GM12872 (cell line): Measurements from ENCODE around the gene TRIM36.

ENCODE experiments used
- TF ChIP-seq, protein P1 (sequence below): IDR thresholded peaks from 3 replicates; pipeline ENCODE4 v1.5.1; 2011; ENCODE audit warnings: low read depth, mild to moderate bottlenecking, low read length, moderate library complexity; ENCODE audit not compliant: insufficient read depth

Gene TRIM36, protein sequence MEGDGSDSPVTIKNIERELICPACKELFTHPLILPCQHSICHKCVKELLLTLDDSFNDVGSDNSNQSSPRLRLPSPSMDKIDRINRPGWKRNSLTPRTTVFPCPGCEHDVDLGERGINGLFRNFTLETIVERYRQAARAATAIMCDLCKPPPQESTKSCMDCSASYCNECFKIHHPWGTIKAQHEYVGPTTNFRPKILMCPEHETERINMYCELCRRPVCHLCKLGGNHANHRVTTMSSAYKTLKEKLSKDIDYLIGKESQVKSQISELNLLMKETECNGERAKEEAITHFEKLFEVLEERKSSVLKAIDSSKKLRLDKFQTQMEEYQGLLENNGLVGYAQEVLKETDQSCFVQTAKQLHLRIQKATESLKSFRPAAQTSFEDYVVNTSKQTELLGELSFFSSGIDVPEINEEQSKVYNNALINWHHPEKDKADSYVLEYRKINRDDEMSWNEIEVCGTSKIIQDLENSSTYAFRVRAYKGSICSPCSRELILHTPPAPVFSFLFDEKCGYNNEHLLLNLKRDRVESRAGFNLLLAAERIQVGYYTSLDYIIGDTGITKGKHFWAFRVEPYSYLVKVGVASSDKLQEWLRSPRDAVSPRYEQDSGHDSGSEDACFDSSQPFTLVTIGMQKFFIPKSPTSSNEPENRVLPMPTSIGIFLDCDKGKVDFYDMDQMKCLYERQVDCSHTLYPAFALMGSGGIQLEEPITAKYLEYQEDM

DNA sequence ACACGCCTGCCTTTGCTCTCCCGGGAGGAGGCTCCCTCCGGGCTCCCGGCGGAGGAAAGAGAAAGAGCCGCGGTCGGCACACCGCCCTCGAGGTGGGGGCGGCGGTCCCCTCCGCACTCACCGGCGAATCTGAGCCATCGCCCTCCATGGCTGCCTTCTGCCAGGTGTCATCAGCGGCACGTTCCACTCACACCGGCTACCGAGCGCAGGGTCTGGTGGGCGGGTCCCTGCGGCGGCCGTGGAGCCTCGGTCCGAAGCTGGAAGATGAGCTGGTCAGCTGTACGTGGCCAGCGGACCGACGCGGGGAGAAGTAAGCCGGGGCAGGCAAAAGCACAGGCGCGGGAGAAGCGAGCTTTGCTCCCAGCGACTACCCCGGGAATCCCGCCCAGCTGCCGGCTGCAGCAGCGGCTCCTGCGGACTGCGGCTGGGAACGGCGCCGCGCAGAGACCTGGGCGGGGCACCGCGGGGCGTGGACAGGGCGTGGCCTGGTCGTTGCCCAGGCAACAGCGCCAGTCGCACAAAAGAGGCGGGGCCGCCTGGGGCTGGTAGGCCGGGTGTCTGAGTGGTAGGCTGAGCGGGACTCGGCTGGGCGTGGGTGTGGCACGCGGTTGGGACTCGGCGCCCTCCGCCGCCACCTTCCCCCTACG lies at the start of gene TRIM36:
Gene TRIM36 (minus strand): TSS at position 422 of the 647 bp plus-strand sequence. CDS start 274 bp downstream, at position 148.
- TF ChIP-seq, protein P1, sequence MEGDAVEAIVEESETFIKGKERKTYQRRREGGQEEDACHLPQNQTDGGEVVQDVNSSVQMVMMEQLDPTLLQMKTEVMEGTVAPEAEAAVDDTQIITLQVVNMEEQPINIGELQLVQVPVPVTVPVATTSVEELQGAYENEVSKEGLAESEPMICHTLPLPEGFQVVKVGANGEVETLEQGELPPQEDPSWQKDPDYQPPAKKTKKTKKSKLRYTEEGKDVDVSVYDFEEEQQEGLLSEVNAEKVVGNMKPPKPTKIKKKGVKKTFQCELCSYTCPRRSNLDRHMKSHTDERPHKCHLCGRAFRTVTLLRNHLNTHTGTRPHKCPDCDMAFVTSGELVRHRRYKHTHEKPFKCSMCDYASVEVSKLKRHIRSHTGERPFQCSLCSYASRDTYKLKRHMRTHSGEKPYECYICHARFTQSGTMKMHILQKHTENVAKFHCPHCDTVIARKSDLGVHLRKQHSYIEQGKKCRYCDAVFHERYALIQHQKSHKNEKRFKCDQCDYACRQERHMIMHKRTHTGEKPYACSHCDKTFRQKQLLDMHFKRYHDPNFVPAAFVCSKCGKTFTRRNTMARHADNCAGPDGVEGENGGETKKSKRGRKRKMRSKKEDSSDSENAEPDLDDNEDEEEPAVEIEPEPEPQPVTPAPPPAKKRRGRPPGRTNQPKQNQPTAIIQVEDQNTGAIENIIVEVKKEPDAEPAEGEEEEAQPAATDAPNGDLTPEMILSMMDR: peak; percentile 35; the same call in 2 of the 3 replicates

DNA sequence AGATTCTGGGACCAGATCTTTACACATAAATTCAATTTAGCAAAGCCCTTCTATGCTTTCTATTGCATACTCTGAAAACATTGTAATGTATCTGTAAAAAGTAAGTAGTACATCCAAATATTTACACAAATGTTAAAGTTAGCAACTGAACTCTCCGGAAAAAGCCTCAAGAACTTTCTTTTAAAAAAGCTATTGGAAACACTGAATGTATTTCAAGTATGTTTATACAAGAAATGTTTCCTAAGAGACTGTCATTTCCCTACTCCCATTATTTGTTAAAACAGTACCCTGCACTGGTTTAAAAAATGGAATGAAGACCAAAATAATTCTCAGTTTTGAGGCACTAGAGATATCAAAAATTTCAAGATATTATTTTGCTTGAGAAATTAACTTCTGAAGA lies 44.8 kb upstream of the TRIM36 start:
- TF ChIP-seq, protein P1: no peak

DNA sequence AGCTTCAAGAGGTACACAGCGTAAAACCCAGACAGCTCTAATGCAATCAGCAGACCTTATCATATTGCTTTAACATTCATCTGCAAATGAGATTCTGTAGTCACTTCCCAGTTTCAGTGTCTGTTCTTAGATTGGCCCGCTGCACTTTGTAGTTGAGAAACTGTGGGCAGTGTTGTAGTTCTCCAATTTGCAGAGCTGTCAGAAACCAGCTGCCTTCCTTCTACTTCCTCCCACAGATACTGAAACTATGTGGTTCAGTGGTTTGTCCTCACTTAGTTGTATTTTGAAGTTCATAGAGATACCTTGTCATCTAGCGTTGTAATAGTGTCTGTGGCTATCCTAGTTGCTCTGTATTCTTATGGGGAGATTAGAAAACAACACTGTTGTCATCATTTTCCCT lies 39.6 kb upstream of the TRIM36 start:
- TF ChIP-seq, protein P1: no peak

DNA sequence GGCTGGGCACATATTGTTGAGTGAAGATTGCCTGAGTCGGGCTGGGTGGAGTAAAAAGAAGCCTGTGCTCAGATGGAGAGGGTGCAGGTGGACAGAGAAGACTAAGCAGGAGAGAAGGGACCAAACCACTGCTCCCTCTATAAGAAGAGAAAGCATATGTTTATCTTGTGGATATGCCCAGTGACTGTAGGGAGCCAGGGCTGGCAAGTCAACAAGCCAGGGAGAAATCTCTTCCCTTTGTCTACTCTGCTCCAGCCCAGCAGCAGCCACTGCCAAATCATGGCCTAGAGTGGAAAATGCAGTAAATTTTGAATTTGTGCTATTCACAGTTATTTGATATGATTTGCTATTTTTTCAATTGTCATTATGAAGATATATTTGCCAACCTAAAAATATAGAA lies 33.2 kb upstream of the TRIM36 start:
- TF ChIP-seq, protein P1: no peak

DNA sequence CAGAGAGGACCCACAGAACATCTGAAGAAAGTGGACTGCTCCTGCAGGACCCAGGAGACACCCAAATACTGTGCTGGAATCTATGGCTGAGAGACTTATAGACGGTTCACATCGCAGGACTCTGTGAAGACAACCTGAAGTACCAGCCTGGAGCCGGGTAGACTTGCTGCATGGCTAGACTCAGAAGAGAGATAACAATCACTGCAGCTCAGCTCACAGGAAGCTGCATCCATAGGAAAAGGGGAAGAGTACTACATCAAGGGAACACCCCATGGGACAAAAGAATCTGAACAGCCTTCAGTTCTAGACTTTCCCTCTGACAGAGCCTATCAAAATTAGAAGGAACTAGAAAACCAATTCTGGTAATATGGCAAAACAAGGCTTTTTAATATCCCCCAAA lies 26.5 kb upstream of the TRIM36 start:
- TF ChIP-seq, protein P1: no peak

DNA sequence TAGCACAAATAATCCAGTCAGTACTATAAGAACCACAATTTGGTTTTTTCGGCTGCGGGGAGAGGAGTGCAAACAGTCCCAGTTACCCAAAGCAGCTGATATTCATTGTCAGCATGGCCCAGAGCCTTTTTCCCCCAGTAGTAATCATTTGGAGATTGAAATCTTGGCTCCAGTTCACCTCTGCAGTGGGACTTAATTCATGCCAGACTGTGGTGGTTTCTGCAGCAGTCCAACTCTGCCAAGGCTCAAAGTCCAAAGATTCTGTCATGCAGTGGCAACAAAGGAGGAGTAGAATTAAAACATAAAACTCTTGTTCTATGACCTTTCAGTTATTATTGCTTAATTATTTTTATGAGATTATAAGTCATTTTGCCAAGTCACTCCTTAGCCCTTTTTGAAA lies 25.0 kb upstream of the TRIM36 start:
- TF ChIP-seq, protein P1: no peak

DNA sequence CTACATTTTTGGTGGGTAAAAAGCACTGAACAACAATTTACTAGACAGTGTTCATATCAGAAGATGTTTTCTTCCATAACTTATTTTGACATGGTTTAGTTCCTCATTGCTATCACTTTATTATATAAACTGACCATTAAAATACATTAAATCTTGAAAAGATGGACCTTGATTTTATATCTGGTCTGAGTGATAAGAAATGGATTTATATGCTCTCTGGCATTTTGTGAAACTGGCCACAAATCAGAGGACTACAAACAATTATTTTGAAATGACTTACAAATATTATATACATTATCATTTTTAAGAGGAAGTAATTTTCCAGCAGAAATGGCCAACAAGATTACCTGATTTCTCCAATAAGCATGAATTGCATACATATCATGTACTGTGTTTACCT lies 23.6 kb upstream of the TRIM36 start:
- TF ChIP-seq, protein P1: no peak
